ENCODE data around the gene ANAPC16.

- TF ChIP-seq RAD21 (conservative IDR thresholded peaks at IDR 0.05) (no peak), POLR2AphosphoS5 (IDR thresholded peaks at IDR 0.05) (no peak), TAF1 (IDR thresholded peaks at IDR 0.05; ENCODE audit: low read depth) (no peak), EZH2 (IDR thresholded peaks at IDR 0.05; ENCODE audit: borderline replicate concordance, insufficient read depth, low read length, poor library complexity, severe bottlenecking) (no peak), REST (IDR thresholded peaks at IDR 0.05; ENCODE audit: borderline replicate concordance) (no peak), EP300 (conservative IDR thresholded peaks at IDR 0.05; ENCODE audit: poor library complexity, severe bottlenecking) (no peak)
- TF ChIP-seq, protein P1, sequence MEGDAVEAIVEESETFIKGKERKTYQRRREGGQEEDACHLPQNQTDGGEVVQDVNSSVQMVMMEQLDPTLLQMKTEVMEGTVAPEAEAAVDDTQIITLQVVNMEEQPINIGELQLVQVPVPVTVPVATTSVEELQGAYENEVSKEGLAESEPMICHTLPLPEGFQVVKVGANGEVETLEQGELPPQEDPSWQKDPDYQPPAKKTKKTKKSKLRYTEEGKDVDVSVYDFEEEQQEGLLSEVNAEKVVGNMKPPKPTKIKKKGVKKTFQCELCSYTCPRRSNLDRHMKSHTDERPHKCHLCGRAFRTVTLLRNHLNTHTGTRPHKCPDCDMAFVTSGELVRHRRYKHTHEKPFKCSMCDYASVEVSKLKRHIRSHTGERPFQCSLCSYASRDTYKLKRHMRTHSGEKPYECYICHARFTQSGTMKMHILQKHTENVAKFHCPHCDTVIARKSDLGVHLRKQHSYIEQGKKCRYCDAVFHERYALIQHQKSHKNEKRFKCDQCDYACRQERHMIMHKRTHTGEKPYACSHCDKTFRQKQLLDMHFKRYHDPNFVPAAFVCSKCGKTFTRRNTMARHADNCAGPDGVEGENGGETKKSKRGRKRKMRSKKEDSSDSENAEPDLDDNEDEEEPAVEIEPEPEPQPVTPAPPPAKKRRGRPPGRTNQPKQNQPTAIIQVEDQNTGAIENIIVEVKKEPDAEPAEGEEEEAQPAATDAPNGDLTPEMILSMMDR (IDR thresholded peaks at IDR 0.05; ENCODE audit: poor library complexity, severe bottlenecking), result no peak
Observed at GRCh38 chr10:72245949-72246525, 30.2 kb downstream of the ANAPC16 start.
